Fibroblast of upper back skin (primary cell): ENCODE results near the gene KERA.
"Not testable (repeated sequence)": the region's sequence is repeated elsewhere in the genome, so short reads cannot be mapped to it uniquely, and the experiment has no call there.

Experiments used
- DNase-seq: peaks from one replicate; pipeline ENCODE4 v3.0.0-alpha.2; 2013

Gene KERA

GRCh38 chr12:91057368-91058165 is at the start of gene KERA:
TSS of gene KERA (minus strand) at chr12:91058024. CDS start at chr12:91056281, 1,743 bp downstream.
- no peak for DNase-seq

GRCh38 chr12:91106283-91106682 is 48.5 kb upstream of the KERA start:
- DNase-seq = peak; percentile 44

GRCh38 chr12:91105807-91106206 is 48.0 kb upstream of the KERA start:
- DNase-seq = peak; percentile 86

DNA sequence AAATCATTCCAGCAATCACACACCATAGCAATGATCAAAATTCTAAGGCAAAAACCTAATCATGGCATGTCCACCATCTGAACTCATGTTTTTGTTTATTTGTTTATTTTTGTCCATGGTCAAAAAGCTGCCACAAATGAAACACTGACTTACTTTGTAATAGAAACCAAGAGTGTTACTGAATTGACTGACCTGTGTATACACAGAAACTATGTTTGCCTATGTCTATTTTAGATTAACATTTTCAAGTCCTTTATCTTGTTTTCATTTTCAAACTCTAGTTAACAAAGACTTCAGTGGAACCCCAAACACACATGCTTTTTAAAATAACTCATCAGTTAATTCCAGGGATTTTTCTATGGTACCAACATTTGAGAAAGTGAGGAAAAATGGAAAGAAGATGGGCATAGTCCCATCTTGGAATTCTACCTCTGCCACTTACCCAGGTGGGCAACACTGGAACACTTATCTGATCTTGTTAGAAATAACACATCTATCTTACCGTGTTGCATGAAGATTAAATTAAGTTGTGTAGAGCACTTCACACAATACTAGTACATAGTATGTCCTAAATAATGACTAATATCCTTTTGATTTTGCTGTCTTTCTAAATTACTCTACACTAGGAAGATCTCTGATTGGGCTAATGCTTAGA is 47.1 kb upstream of the KERA start:
- DNase-seq = no peak

- no peak for DNase-seq
These were observed 45.8 kb upstream of the KERA start for GRCh38 chr12:91103624-91104023.

GRCh38 chr12:91103101-91103500 is 45.3 kb upstream of the KERA start:
- no peak for DNase-seq

GRCh38 chr12:91100906-91101305 is 43.1 kb upstream of the KERA start:
- peak; percentile 79 for DNase-seq

GRCh38 chr12:91099836-91100235 is 42.0 kb upstream of the KERA start:
- DNase-seq = no peak

- no peak for DNase-seq
These were observed 41.5 kb upstream of the KERA start for GRCh38 chr12:91099341-91099740.

DNA sequence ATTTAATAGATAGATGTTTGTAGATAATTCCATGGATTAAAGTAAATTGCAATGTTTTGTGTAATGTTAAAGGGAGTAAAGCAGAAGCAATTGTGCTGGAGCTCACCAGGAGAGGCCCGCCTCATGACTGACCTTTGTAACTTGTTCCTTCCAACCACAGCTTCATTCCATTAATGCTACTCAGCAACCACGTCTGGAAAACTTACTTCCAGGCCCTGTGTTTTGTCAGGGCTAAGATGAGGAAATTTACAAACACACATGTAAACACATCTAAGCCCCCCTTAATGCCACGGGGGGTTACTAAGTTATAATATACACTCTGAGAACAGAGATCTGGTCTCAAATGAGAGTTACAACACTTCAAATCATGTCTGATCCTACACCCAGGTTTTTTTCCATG is 41.1 kb upstream of the KERA start:
- DNase-seq = peak; percentile 95

DNA sequence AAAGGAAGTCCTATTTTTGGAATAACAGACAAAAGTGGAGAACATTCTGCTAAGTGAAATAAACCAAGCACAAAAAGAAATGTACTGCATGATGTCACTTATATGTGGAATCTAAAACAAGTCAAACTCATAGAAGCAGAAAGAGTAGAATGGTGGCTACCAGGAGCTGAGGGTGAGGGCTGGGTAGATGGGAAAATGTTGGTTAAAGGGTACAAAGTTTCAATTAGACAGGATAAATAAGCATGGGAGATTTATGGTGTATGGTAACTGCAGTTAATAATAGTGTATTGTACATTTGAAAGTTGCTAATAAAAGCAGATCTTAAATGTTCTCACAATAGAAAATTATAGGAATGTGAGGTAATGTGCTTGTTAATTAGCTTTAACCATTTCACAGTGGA is 40.6 kb upstream of the KERA start:
- DNase-seq = no peak

DNA sequence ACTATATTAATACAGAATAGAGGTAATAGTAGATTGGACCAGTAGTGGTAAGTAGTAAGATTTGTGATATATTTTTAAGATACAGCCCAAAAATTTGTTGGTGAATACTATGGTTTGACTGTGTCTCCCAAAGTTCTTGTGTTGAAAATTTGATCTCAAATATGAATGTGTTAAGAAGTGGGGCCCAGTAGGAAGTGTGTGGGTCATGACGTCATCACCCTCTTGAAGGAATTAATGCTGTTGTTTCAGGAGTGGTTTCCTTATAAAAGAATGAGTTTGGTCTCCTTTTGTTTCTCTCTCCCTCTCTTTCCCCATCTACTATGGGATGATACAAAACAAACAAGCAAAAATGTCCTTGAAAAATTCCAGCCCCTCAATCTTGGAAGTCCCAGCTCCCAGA is 37.1 kb upstream of the KERA start:
- no peak for DNase-seq

GRCh38 chr12:91094032-91094662 is 36.3 kb upstream of the KERA start:
- peak; percentile 31 for DNase-seq

- no peak for DNase-seq
These were observed 35.5 kb upstream of the KERA start for GRCh38 chr12:91093341-91093740.

DNA sequence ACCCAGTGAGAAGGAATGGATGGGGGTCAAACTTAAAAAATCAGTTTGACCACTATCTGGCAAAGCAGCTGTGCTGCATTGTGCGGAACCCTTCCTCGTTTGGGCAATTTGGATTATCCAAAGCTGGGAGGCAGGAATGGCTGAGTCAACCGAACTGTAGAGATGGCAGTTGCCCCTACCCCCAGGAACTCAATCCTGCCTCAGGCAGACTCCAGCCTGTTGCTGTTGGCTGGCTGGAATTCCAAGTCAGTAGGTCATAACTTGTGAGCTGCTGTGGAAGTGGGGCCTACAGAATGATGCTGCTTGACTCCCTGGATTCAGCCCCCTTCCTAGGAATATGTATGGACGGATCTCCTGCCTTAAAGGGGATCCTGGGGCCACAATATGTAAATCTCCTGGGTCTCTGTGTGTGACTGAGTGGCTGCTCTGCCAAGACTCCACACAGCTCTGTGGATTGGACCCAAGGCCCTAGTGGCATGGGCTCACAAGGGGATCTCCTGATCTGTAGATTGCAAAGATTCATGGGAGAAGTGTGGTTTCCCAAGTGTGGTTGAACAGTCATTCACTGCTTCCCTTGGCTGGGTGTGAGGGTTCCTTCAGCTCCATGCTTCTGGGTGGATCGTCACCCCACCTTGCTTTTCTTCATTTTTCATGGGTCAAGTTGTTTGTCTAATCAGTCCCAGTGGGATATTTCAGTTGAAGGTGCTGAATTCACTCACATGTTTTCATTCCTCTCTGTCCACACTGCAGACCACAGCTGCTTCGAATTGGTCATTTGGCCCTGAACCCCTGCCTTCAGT is 34.3 kb upstream of the KERA start:
- DNase-seq = peak; percentile 49

DNA sequence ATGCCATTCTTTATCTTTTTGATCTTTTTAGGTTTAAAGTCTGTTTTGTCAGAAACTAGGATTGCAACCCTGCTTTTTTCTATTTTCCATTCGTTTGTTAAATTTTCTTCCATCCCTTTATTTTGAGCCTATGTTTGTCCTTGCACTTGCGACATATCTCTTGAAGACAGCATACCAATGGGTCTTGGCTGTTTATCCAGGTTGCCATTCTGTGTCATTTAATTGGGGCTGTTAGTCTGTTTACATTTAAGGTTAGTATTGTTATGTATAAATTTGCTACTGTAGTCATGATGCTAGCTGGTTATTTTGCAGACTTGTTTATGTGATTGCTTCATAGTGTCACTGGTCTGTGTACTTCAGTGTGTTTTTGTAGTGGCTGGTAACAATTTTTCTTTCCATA is 32.1 kb upstream of the KERA start:
- not testable (repeated sequence) for DNase-seq

GRCh38 chr12:91080041-91080440 is 22.2 kb upstream of the KERA start:
- no peak for DNase-seq

GRCh38 chr12:91078501-91078900 is 20.7 kb upstream of the KERA start:
- no peak for DNase-seq

DNA sequence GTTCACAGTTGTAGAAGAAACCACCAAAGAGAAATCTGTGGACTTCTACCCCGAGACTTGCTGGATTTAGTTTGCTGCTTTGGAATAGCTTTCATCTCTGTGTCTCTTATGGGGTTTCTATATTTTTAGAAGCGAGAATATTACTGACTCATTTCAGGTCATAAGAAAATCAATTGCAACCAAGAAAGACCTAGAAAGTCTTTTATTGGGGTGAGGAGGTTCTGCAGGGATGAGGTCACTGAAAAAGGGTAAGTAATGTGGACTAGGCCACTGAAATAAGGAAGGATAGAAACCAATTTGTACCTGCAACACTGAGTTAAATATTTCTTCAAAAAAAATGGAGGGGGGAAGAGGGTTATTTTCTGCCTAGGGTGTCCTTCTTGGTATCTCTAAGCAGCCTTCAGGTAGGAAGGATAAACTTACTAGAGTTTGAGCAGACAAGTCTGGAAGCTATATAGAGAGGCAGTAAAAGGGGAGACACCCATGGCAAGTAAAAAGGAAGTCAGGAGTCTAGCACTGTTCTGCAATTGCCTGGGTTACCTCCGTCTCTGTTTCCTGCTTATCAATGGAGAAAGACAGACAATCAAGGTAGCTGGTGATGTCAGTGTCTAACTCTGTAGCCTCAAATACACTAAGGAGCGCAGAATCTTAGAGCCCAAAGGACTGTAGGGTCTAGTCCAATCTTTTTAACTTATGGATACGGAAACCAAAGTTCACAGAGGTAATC is 19.6 kb upstream of the KERA start:
- no peak for DNase-seq

- DNase-seq = no peak
These were observed 17.0 kb upstream of the KERA start for GRCh38 chr12:91074851-91075250.

DNA sequence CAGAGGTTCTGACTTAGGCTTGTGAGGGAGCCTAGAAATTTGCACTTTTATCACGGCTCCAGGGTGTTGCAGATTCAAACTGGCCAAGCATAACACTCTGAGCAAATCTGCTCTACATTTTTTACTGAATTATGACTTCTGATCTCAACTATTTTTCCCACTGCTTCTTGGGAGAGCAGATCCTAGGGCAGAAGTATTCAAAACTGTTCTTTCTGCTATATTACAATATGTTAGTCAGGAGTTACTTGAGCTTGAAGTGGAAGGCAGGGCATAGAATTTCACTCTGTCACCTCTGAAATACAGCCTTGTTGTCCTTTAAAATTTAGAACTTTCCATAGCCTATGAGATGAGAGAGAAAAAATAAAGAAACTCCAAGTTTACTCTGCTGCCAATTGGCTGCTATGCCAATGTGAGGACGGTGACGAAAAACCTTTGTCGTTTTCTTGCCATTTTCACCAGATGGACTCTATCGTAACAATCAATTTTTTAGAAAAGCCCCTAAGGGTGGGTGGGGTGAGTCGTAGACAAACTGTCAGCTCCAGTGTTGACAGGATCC is 16.4 kb upstream of the KERA start:
- peak; percentile 34 for DNase-seq

- no peak for DNase-seq
These were observed 15.6 kb upstream of the KERA start for GRCh38 chr12:91073426-91073825.
